Thoracic aorta (tissue), 2 donors: ENCODE data around the gene SLC6A3. TPM values are rescaled to one million over a fixed set of nuclear protein-coding genes. Genes with fewer than 3 reads are reported as not detected.

Source experiments
- ATAC-seq: fragments of 150-250 bp; one replicate; pipeline ENCODE4 v1.8.0; 2017; ENCODE audit warnings: low read depth; ENCODE audit not compliant: insufficient number of reproducible peaks, low FRiP score
- DNase-seq: peaks from one replicate; pipeline ENCODE4 v3.0.0-alpha.2; 2020; ENCODE audit warnings: low spot score
- H3K27ac ChIP-seq, 2 donors: fragments of 200-600 bp; sonication (generic); 1 replicate in 1 of 2; 2 replicates in 1 of 2; pipeline ENCODE4 v1.5.1; 2016; ENCODE audit warnings: mild to moderate bottlenecking in 2 of 2, moderate library complexity in 2 of 2
- H3K27me3 ChIP-seq: fragments of 200-600 bp; sonication (generic); replicated peaks from 2 replicates; pipeline ENCODE4 v1.6.0; 2016; ENCODE audit warnings: mild to moderate bottlenecking; ENCODE audit not compliant: insufficient read depth
- H3K36me3 ChIP-seq: fragments of 200-600 bp; sonication (generic); one replicate; pipeline ENCODE4 v1.5.1; 2016
- H3K4me1 ChIP-seq, 2 donors: fragments of 200-600 bp; sonication (generic); 1 replicate in 1 of 2; 2 replicates in 1 of 2; pipeline versions ENCODE4 v1.5.1 to v1.6.0; 2016; ENCODE audit warnings: low read depth in 2 of 2, mild to moderate bottlenecking in 1 of 2; ENCODE audit not compliant: control insufficient read depth in 1 of 2
- H3K4me3 ChIP-seq: fragments of 200-600 bp; sonication (generic); 2 replicates; pipeline ENCODE4 v1.5.1; 2016; ENCODE audit warnings: mild to moderate bottlenecking
- H3K9me3 ChIP-seq: fragments of 200-600 bp; sonication (generic); 2 replicates; pipeline ENCODE4 v1.5.1; 2016
- total RNA-seq, 2 donors: library from RNA; depleted of rRNA; stranded (reverse); fragments of >200 nt; gene quantifications; one replicate each; pipeline versions ENCODE4 v1.1.0 to v1.2.3, GENCODE V29; 2016
- TF ChIP-seq, protein P1 (sequence below): fragments of 200-600 bp; sonication (generic); IDR thresholded peaks from one replicate; pipeline ENCODE4 v1.5.1; 2019; ENCODE audit warnings: antibody characterized with exemption

Gene SLC6A3
- total RNA-seq, 2 donors from 2014 or later: 0.14 TPM; not detected in 1

DNA sequence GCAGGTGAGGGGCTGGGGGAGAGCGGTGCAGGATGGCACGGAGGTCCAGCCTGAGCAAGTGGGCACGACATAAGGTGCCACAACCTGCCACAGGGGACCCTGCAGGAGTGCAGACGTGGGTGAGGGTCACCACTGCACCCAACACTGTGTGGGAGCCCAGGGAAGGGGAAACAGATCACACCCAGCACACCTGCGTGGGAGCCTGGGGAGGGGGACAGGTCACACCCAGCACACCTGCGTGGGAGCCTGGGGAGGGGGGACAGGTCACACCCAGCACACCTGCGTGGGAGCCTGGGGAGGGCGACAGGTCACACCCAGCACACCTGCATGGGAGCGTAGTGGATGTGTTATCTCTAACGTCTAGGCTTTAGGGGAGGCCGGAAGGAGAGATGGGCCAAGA, 53.0 kb downstream of the SLC6A3 start:
- Histone ChIP-seq H3K27me3 (no peaks in the 10 kb centered on the region), H3K4me1 (no peaks in the 10 kb centered on the region), H3K9me3 (no peaks in the 10 kb centered on the region), H3K36me3 (no peaks in the 10 kb centered on the region), H3K27ac (no peak overlapping the region), H3K4me3 (no peak overlapping the region)
- no peak for DNase-seq
- TF ChIP-seq, protein P1, sequence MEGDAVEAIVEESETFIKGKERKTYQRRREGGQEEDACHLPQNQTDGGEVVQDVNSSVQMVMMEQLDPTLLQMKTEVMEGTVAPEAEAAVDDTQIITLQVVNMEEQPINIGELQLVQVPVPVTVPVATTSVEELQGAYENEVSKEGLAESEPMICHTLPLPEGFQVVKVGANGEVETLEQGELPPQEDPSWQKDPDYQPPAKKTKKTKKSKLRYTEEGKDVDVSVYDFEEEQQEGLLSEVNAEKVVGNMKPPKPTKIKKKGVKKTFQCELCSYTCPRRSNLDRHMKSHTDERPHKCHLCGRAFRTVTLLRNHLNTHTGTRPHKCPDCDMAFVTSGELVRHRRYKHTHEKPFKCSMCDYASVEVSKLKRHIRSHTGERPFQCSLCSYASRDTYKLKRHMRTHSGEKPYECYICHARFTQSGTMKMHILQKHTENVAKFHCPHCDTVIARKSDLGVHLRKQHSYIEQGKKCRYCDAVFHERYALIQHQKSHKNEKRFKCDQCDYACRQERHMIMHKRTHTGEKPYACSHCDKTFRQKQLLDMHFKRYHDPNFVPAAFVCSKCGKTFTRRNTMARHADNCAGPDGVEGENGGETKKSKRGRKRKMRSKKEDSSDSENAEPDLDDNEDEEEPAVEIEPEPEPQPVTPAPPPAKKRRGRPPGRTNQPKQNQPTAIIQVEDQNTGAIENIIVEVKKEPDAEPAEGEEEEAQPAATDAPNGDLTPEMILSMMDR: no peak
- ATAC-seq: no peak

DNA sequence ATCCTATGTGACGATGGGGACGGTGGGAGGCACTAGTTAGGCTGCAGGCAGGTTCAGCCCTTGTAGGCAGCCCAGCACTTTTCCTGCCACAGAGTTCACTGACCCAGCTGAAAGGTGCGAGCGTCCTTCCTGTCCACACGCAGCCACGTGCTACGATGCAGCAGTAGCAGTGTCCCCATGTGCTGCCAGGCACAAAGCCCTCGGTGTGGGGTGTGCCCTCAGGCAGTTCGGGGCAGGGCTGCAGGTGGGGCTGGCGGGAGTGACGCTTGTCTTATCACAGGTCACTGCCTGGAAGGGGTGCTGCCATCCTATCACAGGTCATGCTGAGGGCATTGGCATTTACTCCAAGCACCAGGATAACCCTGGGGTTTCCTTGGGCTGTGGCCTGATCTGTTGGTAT, 53.5 kb downstream of the SLC6A3 start:
- H3K27me3 ChIP-seq: no peaks in the 10 kb centered on the region
- no peaks in the 10 kb centered on the region for H3K36me3 ChIP-seq

DNA sequence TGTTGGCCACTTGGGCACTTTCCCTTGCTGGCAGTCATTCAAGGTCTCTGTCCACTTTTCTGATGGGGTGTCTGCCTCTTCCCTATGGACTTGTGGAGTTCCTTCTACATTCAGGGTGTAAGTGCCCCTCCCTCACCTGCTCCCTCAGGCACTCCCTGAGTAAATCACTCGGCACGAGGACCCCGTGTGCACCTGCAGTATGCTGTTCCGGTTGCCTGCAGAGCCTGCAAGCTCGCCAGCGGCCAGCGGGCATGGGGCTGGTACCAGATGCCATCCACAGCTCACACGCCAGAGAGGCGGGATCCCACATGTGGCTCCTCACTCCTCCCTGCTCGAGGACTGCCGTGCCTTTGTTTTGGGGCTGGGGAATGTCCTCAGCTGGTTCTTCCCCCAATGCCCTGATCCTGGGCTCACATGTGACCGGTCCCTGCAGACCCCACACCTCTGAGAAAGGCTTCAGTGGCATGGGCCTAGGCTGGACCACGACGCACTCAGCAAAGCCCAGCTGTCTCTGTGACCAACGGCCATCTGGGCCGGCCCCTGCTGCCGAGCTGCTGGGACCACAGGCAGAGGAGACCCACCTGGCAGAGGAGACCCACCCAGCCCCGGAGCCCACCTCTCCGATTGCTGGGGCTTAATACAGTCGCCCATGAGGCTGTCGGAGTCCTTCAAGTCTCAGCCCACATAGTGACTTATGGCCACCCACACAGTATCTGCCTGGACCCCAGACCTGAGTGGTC, 54.2 kb downstream of the SLC6A3 start:
- TF ChIP-seq, protein P1: no peak
- H3K4me1 ChIP-seq: peaks cover 3 to 5% of the 10 kb centered on the region in 2 donors
- ATAC-seq (no peak), DNase-seq (no peak)
- H3K9me3 ChIP-seq: no peaks in the 10 kb centered on the region
- no peaks in the 10 kb centered on the region for H3K36me3 ChIP-seq
- no peaks in the 10 kb centered on the region for H3K27me3 ChIP-seq
- no peak overlapping the region for H3K27ac ChIP-seq
- H3K4me3 ChIP-seq: no peak overlapping the region

More for the DNA sequence above, 53.5 kb downstream of the SLC6A3 start:
- no peaks in the 10 kb centered on the region for H3K9me3 ChIP-seq
- ATAC-seq: no peak
- H3K27ac ChIP-seq: no peak overlapping the region
- no peak for DNase-seq
- H3K4me1 ChIP-seq: peaks cover under 1% of the 10 kb centered on the region in 2 donors
- TF ChIP-seq, protein P1: no peak
- no peak overlapping the region for H3K4me3 ChIP-seq

DNA sequence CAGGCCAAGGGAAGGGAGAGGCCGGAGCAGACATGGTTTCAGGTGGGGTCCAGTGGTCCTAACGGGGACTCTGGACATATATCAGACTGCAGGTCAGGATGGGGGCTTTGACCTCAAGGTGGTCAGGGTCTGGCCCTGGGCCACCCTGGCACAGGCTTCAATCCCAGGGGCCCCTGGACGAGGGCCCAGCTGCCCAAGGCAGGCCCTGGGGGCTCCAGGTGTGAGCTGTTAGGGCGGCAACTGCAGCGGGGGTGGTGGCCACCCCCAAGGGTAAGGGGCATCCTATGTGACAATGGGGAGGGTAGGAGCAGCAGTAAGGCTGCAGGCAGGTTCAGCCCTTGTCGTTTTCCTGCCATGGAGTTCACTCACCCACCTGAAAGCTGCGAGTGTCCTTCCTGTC, 54.9 kb downstream of the SLC6A3 start:
- H3K4me1 ChIP-seq: peaks cover 3 to 5% of the 10 kb centered on the region in 2 donors
- H3K27ac ChIP-seq: no peak overlapping the region
- DNase-seq (no peak), ATAC-seq (no peak)
- H3K4me3 ChIP-seq: no peak overlapping the region
- H3K27me3 ChIP-seq: no peaks in the 10 kb centered on the region
- no peaks in the 10 kb centered on the region for H3K36me3 ChIP-seq
- no peaks in the 10 kb centered on the region for H3K9me3 ChIP-seq
- TF ChIP-seq, protein P1: no peak

DNA sequence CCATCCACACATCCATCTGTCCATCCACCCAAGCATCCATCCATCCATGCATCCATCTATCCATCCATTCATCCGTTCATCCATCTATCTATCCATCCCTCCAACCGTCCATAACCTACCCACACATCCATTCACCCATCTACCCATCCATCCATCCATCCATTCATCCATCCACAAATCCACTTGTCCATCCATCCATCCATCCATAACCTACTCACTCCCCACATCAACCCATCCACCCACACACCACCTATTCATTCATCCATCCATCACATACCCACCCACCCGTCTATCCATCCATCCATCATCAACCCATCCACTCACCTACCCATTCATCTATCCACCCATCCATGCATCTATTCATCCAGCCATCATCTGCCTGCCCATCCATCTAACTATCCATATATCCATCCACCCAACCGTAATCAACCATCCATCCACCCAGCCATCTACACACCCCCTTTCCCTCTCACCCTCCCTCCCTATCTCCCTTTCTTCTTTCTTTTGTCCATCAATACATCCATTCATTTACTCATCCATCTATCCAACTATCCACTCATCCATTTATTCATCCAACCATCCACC, 56.8 kb downstream of the SLC6A3 start:
- Histone ChIP-seq H3K27me3 (no peaks in the 10 kb centered on the region), H3K4me1 (peaks cover 3 to 5% of the 10 kb centered on the region in 2 donors), H3K27ac (no peak overlapping the region), H3K4me3 (no peak overlapping the region), H3K9me3 (no peaks in the 10 kb centered on the region), H3K36me3 (no peaks in the 10 kb centered on the region)
- no peak for ATAC-seq
- DNase-seq: no peak
- TF ChIP-seq, protein P1: no peak
